T1000 (cell line): ENCODE results near the gene DUSP1.

Experiments
- DNase-seq: peaks from one replicate; lab custom pipeline; 2025; ENCODE audit warnings: mixed read lengths; lab: John Stamatoyannopoulos, UW

Gene DUSP1

GRCh38 chr5:172762214-172763119, 8.5 kb downstream of the DUSP1 start:
- no peak for DNase-seq

GRCh38 chr5:172760959-172761358, 10.0 kb downstream of the DUSP1 start:
- no peak for DNase-seq

- no peak for DNase-seq
Observed at GRCh38 chr5:172760136-172760535, 10.9 kb downstream of the DUSP1 start.

- DNase-seq, result no peak
Observed at GRCh38 chr5:172758834-172759149, 12.2 kb downstream of the DUSP1 start.

- peak; percentile 81 for DNase-seq
Observed at GRCh38 chr5:172758077-172758833, 12.7 kb downstream of the DUSP1 start.

- DNase-seq, result peak; percentile 41
Observed at GRCh38 chr5:172757394-172758010, 13.5 kb downstream of the DUSP1 start.

GRCh38 chr5:172756764-172757393, 14.1 kb downstream of the DUSP1 start:
- DNase-seq, result no peak

GRCh38 chr5:172754596-172755356, 16.2 kb downstream of the DUSP1 start:
- DNase-seq, result no peak

- no peak for DNase-seq
Observed at GRCh38 chr5:172753101-172753500, 17.9 kb downstream of the DUSP1 start.

- DNase-seq, result no peak
Observed at GRCh38 chr5:172751761-172752510, 19.1 kb downstream of the DUSP1 start.

- DNase-seq, result no peak
Observed at GRCh38 chr5:172749881-172750633, 20.9 kb downstream of the DUSP1 start.

GRCh38 chr5:172749076-172749475, 21.9 kb downstream of the DUSP1 start:
- no peak for DNase-seq

GRCh38 chr5:172748341-172748843, 22.6 kb downstream of the DUSP1 start:
- DNase-seq, result no peak

- DNase-seq, result no peak
Observed at GRCh38 chr5:172747471-172747870, 23.5 kb downstream of the DUSP1 start.

- DNase-seq, result no peak
Observed at GRCh38 chr5:172746725-172747124, 24.3 kb downstream of the DUSP1 start.

- DNase-seq, result no peak
Observed at GRCh38 chr5:172745838-172746237, 25.2 kb downstream of the DUSP1 start.

GRCh38 chr5:172745406-172745805, 25.6 kb downstream of the DUSP1 start:
- DNase-seq, result no peak

GRCh38 chr5:172744123-172745104, 26.6 kb downstream of the DUSP1 start:
- no peak for DNase-seq
